ENCODE data around the gene SARM1. TPM values are rescaled to one million over a fixed set of nuclear protein-coding genes. Genes with fewer than 3 reads are reported as not detected.

Gene SARM1
- total and polyA plus RNA-seq, 2 of the 13 experiments (the other 11 are each of a cell fraction or from before 2014, with no cell fraction given) = 0.73 to 0.86 TPM

GRCh38 chr17:28405632-28406472, 34.4 kb downstream of the SARM1 start, which contains the start of gene SLC46A1 (continued):
- TF ChIP-seq ZBTB34 (CRISPR knock-in tag; IDR thresholded peaks at IDR 0.05) (no peak; the same call in 1 of the 2 replicates), IRX3 (CRISPR knock-in tag; IDR thresholded peaks at IDR 0.05; ENCODE audit: borderline replicate concordance, low read depth) (peak; percentile 90), ZNF556 (CRISPR knock-in tag; IDR thresholded peaks at IDR 0.05; ENCODE audit: borderline replicate concordance) (peak; percentile 79; the same call in 1 of the 2 replicates), HOXA7 (CRISPR knock-in tag; IDR thresholded peaks at IDR 0.05) (no peak), SKI (IDR thresholded peaks at IDR 0.05; ENCODE audit: partially characterized antibody) (no peak), ERF (CRISPR knock-in tag; IDR thresholded peaks at IDR 0.05) (no peak), MBNL3 (CRISPR knock-in tag; conservative IDR thresholded peaks at IDR 0.05) (no peak), ZBTB49 (CRISPR knock-in tag; IDR thresholded peaks at IDR 0.05; ENCODE audit: borderline replicate concordance) (no peak), ZNF318 (CRISPR knock-in tag; IDR thresholded peaks at IDR 0.05) (no peak), RERE (CRISPR knock-in tag; IDR thresholded peaks at IDR 0.05; ENCODE audit: low read depth) (no peak)
